SK-N-SH treated with all-trans-retinoic acid at 6 μM for 48 hours (cell line): ENCODE results near the gene KSR2.

Experiments
- OSR1 ChIP-seq: fragments of 250-450 bp; sonication (Bioruptor Pico); IDR thresholded peaks from 2 replicates; pipeline ENCODE4 v1.8.0; 2022; ENCODE audit warnings: moderate library complexity, mild to moderate bottlenecking, inconsistent platforms
- SNAI2 ChIP-seq: fragments of 250-450 bp; sonication (Bioruptor Pico); IDR thresholded peaks from 2 replicates; pipeline ENCODE4 v1.5.0; 2020; ENCODE audit warnings: mild to moderate bottlenecking, moderate library complexity
- ZNF565 ChIP-seq: fragments of 450-650 bp; formaldehyde crosslinking; conservative IDR thresholded peaks from 2 replicates; pipeline ENCODE4 v1.5.0; 2020; ENCODE audit warnings: low read depth, mild to moderate bottlenecking, moderate library complexity
- ZNF8 ChIP-seq: fragments of 450-650 bp; formaldehyde crosslinking; IDR thresholded peaks from 2 replicates; pipeline ENCODE4 v1.5.0; 2020; ENCODE audit warnings: mild to moderate bottlenecking, moderate library complexity
- TF ChIP-seq, protein P1 (sequence below): fragments of 250-450 bp; sonication (Bioruptor Pico); IDR thresholded peaks from 2 replicates; pipeline ENCODE4 v1.5.0; 2020; ENCODE audit warnings: mild to moderate bottlenecking, moderate library complexity
- TF ChIP-seq, protein P2 (sequence below): fragments of 250-450 bp; sonication (Bioruptor Pico); IDR thresholded peaks from 2 replicates; pipeline ENCODE4 v1.8.0; 2021; ENCODE audit warnings: low read depth, mild to moderate bottlenecking, moderate library complexity, borderline replicate concordance
- TF ChIP-seq, protein P3 (sequence below): fragments of 250-450 bp; sonication (Bioruptor Pico); IDR thresholded peaks from 2 replicates; pipeline ENCODE4 v1.8.0; 2020; ENCODE audit warnings: mild to moderate bottlenecking, moderate library complexity, borderline replicate concordance

DNA sequence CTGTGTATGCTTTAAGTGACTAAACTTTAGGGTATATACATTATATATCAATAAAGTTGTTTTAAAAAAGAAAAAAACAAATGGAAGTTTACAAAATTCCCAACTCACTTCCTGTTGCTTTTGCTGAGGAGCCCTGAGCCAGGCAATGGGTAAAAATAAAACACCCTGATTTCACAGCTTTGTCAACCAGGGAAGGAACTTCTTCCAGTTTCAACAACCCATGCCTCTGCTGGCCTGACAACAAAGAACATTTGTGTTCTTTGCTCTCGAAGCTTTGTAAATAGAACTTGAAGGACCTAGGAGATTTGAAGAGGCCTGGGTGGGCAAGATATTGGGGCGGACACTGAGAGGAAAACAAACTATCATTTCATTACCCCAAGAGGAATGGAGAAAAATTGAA is 466.2 kb downstream of the KSR2 start:
- TF ChIP-seq ZNF8 (CRISPR knock-in tag) = no peak
- TF ChIP-seq, protein P1, sequence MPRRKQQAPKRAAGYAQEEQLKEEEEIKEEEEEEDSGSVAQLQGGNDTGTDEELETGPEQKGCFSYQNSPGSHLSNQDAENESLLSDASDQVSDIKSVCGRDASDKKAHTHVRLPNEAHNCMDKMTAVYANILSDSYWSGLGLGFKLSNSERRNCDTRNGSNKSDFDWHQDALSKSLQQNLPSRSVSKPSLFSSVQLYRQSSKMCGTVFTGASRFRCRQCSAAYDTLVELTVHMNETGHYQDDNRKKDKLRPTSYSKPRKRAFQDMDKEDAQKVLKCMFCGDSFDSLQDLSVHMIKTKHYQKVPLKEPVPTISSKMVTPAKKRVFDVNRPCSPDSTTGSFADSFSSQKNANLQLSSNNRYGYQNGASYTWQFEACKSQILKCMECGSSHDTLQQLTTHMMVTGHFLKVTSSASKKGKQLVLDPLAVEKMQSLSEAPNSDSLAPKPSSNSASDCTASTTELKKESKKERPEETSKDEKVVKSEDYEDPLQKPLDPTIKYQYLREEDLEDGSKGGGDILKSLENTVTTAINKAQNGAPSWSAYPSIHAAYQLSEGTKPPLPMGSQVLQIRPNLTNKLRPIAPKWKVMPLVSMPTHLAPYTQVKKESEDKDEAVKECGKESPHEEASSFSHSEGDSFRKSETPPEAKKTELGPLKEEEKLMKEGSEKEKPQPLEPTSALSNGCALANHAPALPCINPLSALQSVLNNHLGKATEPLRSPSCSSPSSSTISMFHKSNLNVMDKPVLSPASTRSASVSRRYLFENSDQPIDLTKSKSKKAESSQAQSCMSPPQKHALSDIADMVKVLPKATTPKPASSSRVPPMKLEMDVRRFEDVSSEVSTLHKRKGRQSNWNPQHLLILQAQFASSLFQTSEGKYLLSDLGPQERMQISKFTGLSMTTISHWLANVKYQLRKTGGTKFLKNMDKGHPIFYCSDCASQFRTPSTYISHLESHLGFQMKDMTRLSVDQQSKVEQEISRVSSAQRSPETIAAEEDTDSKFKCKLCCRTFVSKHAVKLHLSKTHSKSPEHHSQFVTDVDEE (CRISPR knock-in tag) = no peak
- no peak for TF ChIP-seq SNAI2
- TF ChIP-seq, protein P2, sequence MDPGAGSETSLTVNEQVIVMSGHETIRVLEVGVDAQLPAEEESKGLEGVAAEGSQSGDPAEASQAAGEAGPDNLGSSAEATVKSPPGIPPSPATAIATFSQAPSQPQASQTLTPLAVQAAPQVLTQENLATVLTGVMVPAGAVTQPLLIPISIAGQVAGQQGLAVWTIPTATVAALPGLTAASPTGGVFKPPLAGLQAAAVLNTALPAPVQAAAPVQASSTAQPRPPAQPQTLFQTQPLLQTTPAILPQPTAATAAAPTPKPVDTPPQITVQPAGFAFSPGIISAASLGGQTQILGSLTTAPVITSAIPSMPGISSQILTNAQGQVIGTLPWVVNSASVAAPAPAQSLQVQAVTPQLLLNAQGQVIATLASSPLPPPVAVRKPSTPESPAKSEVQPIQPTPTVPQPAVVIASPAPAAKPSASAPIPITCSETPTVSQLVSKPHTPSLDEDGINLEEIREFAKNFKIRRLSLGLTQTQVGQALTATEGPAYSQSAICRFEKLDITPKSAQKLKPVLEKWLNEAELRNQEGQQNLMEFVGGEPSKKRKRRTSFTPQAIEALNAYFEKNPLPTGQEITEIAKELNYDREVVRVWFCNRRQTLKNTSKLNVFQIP = no peak
- TF ChIP-seq OSR1 (CRISPR knock-in tag) = no peak
- TF ChIP-seq, protein P3, sequence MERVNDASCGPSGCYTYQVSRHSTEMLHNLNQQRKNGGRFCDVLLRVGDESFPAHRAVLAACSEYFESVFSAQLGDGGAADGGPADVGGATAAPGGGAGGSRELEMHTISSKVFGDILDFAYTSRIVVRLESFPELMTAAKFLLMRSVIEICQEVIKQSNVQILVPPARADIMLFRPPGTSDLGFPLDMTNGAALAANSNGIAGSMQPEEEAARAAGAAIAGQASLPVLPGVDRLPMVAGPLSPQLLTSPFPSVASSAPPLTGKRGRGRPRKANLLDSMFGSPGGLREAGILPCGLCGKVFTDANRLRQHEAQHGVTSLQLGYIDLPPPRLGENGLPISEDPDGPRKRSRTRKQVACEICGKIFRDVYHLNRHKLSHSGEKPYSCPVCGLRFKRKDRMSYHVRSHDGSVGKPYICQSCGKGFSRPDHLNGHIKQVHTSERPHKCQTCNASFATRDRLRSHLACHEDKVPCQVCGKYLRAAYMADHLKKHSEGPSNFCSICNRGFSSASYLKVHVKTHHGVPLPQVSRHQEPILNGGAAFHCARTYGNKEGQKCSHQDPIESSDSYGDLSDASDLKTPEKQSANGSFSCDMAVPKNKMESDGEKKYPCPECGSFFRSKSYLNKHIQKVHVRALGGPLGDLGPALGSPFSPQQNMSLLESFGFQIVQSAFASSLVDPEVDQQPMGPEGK (CRISPR knock-in tag) = no peak
- no peak for TF ChIP-seq ZNF565 (CRISPR knock-in tag)
